ENCODE results near the gene MMGT1.
"Not testable (repeated sequence)": the region's sequence is repeated elsewhere in the genome, so short reads cannot be mapped to it uniquely, and the experiment has no call there.

The MMGT1 gene

GRCh38 chrX:135920516-135920915, 53.3 kb downstream of the MMGT1 start:
- not testable (repeated sequence) for DNase-seq

GRCh38 chrX:135914404-135914803, 59.4 kb downstream of the MMGT1 start:
- DNase-seq, result no peak
